HepG2 (cell line): Measurements from ENCODE around the gene SPPL2B. TPM values are rescaled to one million over a fixed set of nuclear protein-coding genes. Genes with fewer than 3 reads are reported as not detected.

ENCODE experiments used
- ATAC-seq: fragments of 200-7000 bp; cut with Tn5 transposase; 3 replicates; pipeline ENCODE4 v1.9.1; 2020; ENCODE audit warnings: mild to moderate bottlenecking, moderate library complexity
- BruUV-seq: library from RNA; stranded (reverse); fragments of 400-500 nt; replicated peaks from 2 replicates; lab custom pipeline; 2021; lab: Mats Ljungman, UMichigan
- CTCF ChIA-PET: fragments of 300-600 bp; formaldehyde crosslinking; extraction: SDS; loops from one replicate; lab custom pipeline; 2021; ENCODE audit warnings: low total read pairs, inconsistent platforms, low intra/inter-chr PET ratio; lab: Yijun Ruan, JAX
- POLR2A ChIA-PET: fragments of 350-600 bp; sonication (Branson Sonifier 250); formaldehyde crosslinking; loops from one replicate; lab custom pipeline; 2020; ENCODE audit warnings: antibody characterized with exemption, inconsistent platforms; lab: Yijun Ruan, JAX
- DNase-seq: peaks from one replicate; pipeline ENCODE4 v3.0.0-alpha.2; 2015; ENCODE audit warnings: low spot score
- FAIRE-seq: peaks from 3 replicates; lab custom pipeline; 2011; peaks lifted over from hg19 to GRCh38; lab: Jason Lieb, UNC
- H2AFZ ChIP-seq: one replicate; pipeline ENCODE4 v1.6.1; 2011; ENCODE audit warnings: low read length, inconsistent platforms
- H3K27ac ChIP-seq: fragments of 300-600 bp; 3 replicates; pipeline ENCODE4 v1.8.0; 2011; ENCODE audit warnings: mixed run types, mild to moderate bottlenecking, mixed read lengths, low read length, inconsistent platforms; ENCODE audit not compliant: insufficient read depth; ENCODE audit errors: extremely low read length
- H3K27me3 ChIP-seq, 2 experiments: fragments of 200-600 bp in 1 of 2; 2 replicates in 1 of 2; 3 replicates in 1 of 2; pipeline versions ENCODE4 v1.6.0 to v1.8.0; 2011; ENCODE audit warnings: low read length in 2 of 2, mild to moderate bottlenecking in 2 of 2, moderate library complexity in 2 of 2, inconsistent platforms in 1 of 2; ENCODE audit not compliant: insufficient read depth in 2 of 2, control insufficient read depth in 1 of 2
- H3K36me3 ChIP-seq, 2 experiments: fragments of 200-600 bp in 1 of 2; replicated peaks in 1 of 2; 2 replicates in 1 of 2; 3 replicates in 1 of 2; pipeline versions ENCODE4 v1.5.1 to v1.8.0; 2011; ENCODE audit warnings: low read length in 2 of 2, inconsistent platforms in 1 of 2; ENCODE audit not compliant: insufficient read depth in 2 of 2, control insufficient read depth in 1 of 2
- H3K4me1 ChIP-seq: 2 replicates; pipeline ENCODE4 v1.5.1; 2012; ENCODE audit warnings: low read length, inconsistent platforms; ENCODE audit not compliant: insufficient read depth
- H3K4me2 ChIP-seq: 2 replicates; pipeline ENCODE4 v1.6.0; 2011; ENCODE audit warnings: low read depth, low read length, inconsistent platforms
- H3K4me3 ChIP-seq, 3 experiments: fragments of 200-600 bp in 1 of 3; sonication (generic), shearing (Covaris generic) in 1 of 3; replicated peaks in 1 of 3; 2 replicates each; pipeline ENCODE4 v1.5.1; 2011 to 2016; ENCODE audit warnings: low read length in 3 of 3, inconsistent platforms in 2 of 3, low read depth in 2 of 3, mild to moderate bottlenecking in 2 of 3, control low read depth in 1 of 3, mixed read lengths in 1 of 3; ENCODE audit not compliant: insufficient read depth in 1 of 3
- H3K79me2 ChIP-seq: one replicate; pipeline ENCODE4 v1.6.1; 2011; ENCODE audit warnings: low read length, inconsistent platforms; ENCODE audit not compliant: insufficient read depth
- H3K9ac ChIP-seq: 2 replicates; pipeline ENCODE4 v1.6.0; 2011; ENCODE audit warnings: mild to moderate bottlenecking, low read depth, low read length, inconsistent platforms; ENCODE audit not compliant: insufficient read depth
- H3K9me3 ChIP-seq: 2 replicates; pipeline ENCODE4 v1.5.1; 2012; ENCODE audit warnings: mild to moderate bottlenecking, low read length
- H4K20me1 ChIP-seq: 2 replicates; pipeline ENCODE4 v1.6.0; 2011; ENCODE audit warnings: inconsistent platforms, mild to moderate bottlenecking, low read length, moderate library complexity; ENCODE audit not compliant: insufficient read depth
- CEBPB ChIP-seq: IDR thresholded peaks from 2 replicates; pipeline ENCODE4 v1.6.1; 2011; ENCODE audit warnings: low read depth, low read length, improper control_type of control experiment, borderline replicate concordance
- FOSL1 ChIP-seq: sonication (generic); formaldehyde crosslinking; IDR thresholded peaks from 2 replicates; pipeline ENCODE4 v1.9.0; 2021; ENCODE audit warnings: missing genetic modification reagents, borderline replicate concordance
- JDP2 ChIP-seq: sonication (generic); formaldehyde crosslinking; IDR thresholded peaks from 2 replicates; pipeline ENCODE4 v1.8.1; 2022; ENCODE audit warnings: missing genetic modification reagents, borderline replicate concordance
- MAFF ChIP-seq: IDR thresholded peaks from 2 replicates; pipeline ENCODE4 v1.6.1; 2011; ENCODE audit warnings: low read depth, low read length, improper control_type of control experiment
- NCOA2 ChIP-seq: sonication (generic); formaldehyde crosslinking; IDR thresholded peaks from 2 replicates; pipeline ENCODE4 v1.8.0; 2022; ENCODE audit warnings: inconsistent platforms
- SIX4 ChIP-seq: sonication (generic); formaldehyde crosslinking; IDR thresholded peaks from 2 replicates; pipeline ENCODE4 v1.4.0; 2020; ENCODE audit warnings: missing genetic modification reagents
- SOX13 ChIP-seq, 3 experiments: fragments of 450-650 bp in 1 of 3; sonication (generic) in 1 of 3; formaldehyde crosslinking in 1 of 3; IDR thresholded peaks in 2 of 3; conservative IDR thresholded peaks in 1 of 3; 2 replicates each; pipeline versions ENCODE4 v1.5.0 to v1.6.1; 2016 to 2020; ENCODE audit warnings: antibody characterized with exemption in 1 of 3, mild to moderate bottlenecking in 1 of 3, missing compliant biosample characterization in 1 of 3, missing genetic modification reagents in 1 of 3, moderate library complexity in 1 of 3
- SOX5 ChIP-seq: IDR thresholded peaks from 2 replicates; pipeline ENCODE4 v1.6.1; 2016; ENCODE audit warnings: borderline replicate concordance
- ZFX ChIP-seq: sonication (generic); formaldehyde crosslinking; IDR thresholded peaks from 2 replicates; pipeline ENCODE4 v1.4.0; 2020; ENCODE audit warnings: mild to moderate bottlenecking, low read depth, missing genetic modification reagents, moderate library complexity
- ZNF839 ChIP-seq: sonication (generic); formaldehyde crosslinking; IDR thresholded peaks from 2 replicates; pipeline ENCODE4 v1.4.0; 2020; ENCODE audit warnings: missing genetic modification reagents, mild to moderate bottlenecking, borderline replicate concordance
- WGBS: methylation state at CpG from one replicate; pipeline ENCODE4 v1.1.6; 2017; ENCODE audit warnings: low lambda C conversion rate; 5-methylcytosine and 5-hydroxymethylcytosine counted together
- in situ Hi-C: cut with HindIII; loops from 2 replicates; pipeline ENCODE4 v1.10.0; 2017; ENCODE audit warnings: low pct_unique_long_range_greater_than_20kb; ENCODE audit not compliant: extremely low pct_ligation_motif_present
- intact Hi-C: fragments of 100-400 bp; cut with micrococcal nuclease; formaldehyde crosslinking; loops from one replicate; pipeline ENCODE4 v1.10.0; 2022; ENCODE audit not compliant: unreplicated experiment
- polyA plus RNA-seq, 8 experiments: library from polyadenylated mRNA; depleted of rRNA in 3 of 8; stranded (reverse) in 7 of 8; unstranded in 1 of 8; fragments of >200 nt; fragmentation: Illumina TruSeq in 4 of 8; extraction: Trizol in 4 of 8; gene quantifications; 2 replicates each; pipeline versions ENCODE4 v1.2.1 to v1.2.3, GENCODE V29; 2011 to 2016; ENCODE audit warnings: low read depth in 4 of 8, missing spikeins in 1 of 8, mixed read lengths in 1 of 8; ENCODE audit not compliant: insufficient read depth in 1 of 8
- total RNA-seq, 5 experiments: library from RNA; depleted of rRNA; stranded (reverse); fragments of >200 nt; fragmentation: Illumina TruSeq; extraction: Trizol; gene quantifications; 2 replicates each; pipeline ENCODE4 v1.2.3, GENCODE V29; 2016; ENCODE audit warnings: low read depth in 1 of 5
- TF ChIP-seq, protein P1 (sequence below): sonication (generic); formaldehyde crosslinking; conservative IDR thresholded peaks from 2 replicates; pipeline ENCODE4 v1.4.0; 2020; ENCODE audit warnings: mild to moderate bottlenecking, missing genetic modification reagents, moderate library complexity
- TF ChIP-seq, protein P2 (sequence below): sonication (generic); formaldehyde crosslinking; IDR thresholded peaks from 2 replicates; pipeline ENCODE4 v1.5.1; 2020; ENCODE audit warnings: mild to moderate bottlenecking, missing genetic modification reagents, moderate library complexity

The SPPL2B gene
- total and polyA plus RNA-seq, 2 of the 13 experiments (the other 11 are each of a cell fraction or from before 2014, with no cell fraction given), result 14.9 to 15.2 TPM

DNA sequence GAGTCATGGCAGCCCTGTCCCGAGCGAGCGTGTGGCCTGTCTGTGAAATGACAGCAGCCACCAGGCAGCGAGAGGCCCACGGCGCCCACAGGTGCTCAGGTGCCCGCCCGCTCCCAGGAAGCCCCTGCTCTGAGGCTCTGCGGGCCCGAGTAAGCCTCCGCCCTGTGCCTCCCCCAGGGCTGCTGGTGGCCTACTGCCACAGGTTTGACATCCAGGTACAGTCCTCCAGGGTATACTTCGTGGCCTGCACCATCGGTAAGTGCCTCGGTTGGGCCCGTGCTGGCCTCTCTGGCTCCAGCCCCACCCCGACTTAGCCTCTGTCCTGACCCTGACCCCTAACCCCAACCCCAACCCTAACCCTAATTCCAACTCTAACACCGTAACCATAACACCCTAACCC is 16.6 kb downstream of the SPPL2B start (continued):
- TF ChIP-seq JDP2 (no peak), SIX4 (CRISPR knock-in tag) (no peak), NCOA2 (CRISPR knock-in tag) (no peak), MAFF (no peak), ZNF839 (no peak), ZFX (CRISPR knock-in tag) (no peak)
- TF ChIP-seq, protein P1, sequence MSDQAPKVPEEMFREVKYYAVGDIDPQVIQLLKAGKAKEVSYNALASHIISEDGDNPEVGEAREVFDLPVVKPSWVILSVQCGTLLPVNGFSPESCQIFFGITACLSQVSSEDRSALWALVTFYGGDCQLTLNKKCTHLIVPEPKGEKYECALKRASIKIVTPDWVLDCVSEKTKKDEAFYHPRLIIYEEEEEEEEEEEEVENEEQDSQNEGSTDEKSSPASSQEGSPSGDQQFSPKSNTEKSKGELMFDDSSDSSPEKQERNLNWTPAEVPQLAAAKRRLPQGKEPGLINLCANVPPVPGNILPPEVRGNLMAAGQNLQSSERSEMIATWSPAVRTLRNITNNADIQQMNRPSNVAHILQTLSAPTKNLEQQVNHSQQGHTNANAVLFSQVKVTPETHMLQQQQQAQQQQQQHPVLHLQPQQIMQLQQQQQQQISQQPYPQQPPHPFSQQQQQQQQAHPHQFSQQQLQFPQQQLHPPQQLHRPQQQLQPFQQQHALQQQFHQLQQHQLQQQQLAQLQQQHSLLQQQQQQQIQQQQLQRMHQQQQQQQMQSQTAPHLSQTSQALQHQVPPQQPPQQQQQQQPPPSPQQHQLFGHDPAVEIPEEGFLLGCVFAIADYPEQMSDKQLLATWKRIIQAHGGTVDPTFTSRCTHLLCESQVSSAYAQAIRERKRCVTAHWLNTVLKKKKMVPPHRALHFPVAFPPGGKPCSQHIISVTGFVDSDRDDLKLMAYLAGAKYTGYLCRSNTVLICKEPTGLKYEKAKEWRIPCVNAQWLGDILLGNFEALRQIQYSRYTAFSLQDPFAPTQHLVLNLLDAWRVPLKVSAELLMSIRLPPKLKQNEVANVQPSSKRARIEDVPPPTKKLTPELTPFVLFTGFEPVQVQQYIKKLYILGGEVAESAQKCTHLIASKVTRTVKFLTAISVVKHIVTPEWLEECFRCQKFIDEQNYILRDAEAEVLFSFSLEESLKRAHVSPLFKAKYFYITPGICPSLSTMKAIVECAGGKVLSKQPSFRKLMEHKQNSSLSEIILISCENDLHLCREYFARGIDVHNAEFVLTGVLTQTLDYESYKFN (CRISPR knock-in tag), result no peak

DNA sequence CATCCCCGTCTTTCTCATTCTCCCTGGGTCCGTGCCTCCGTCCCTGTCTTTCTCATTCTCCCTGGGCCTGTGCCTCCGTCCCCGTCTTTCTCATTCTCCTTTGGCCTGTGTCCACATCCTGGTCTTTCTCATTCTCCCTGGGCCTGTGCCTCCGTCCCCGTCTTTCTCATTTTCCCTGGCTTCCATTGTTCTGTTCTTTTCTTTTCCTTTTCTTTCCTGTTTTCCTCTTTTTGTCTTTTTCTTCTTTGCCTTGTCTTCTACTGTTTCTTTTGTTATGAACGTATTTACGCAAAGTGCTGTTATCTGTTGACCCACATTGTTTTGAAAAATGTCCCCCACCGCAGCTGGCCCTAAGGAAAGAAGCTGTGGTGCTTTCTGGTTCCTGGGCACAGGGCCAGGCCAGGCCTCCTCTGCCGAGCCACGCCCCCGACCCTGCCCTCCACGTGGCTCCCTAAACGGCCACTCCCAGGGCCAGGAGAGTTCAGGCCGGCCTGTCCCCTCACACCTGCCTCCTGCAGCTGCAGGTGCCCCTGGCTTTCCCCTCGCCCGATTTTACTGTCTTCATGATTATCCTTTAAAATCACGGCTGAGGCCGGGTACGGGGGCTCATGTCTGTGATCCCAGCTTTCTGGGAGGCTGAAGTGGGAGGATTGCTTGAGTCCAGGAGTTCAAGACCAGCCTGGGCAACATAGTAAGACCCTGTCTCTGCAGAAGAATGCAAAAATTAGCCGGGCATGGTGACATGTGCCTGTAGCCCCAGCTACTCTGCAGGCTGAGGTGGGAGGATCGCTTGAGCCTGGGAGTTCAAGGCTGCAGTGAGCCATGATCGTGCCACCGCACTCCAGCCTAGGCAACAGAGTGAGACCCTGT is 17.5 kb downstream of the SPPL2B start:
- peaks cover 9% of the 10 kb centered on the region for H3K4me1 ChIP-seq
- CTCF ChIA-PET, result no interaction called here
- no peak overlapping the region for H3K9ac ChIP-seq
- no peak overlapping the region for H3K4me2 ChIP-seq
- H3K36me3 ChIP-seq, result no peaks in the 10 kb centered on the region; a peak in 1 of 5 replicates
- no peak overlapping the region for H3K27ac ChIP-seq
- no peaks in the 10 kb centered on the region for H3K9me3 ChIP-seq
- no peaks in the 10 kb centered on the region for H3K27me3 ChIP-seq
- in situ Hi-C loops, result no loop called here
- H3K4me3 ChIP-seq, result no peak overlapping the region
- intact Hi-C loops, result no loop called here
- POLR2A ChIA-PET, result no interaction called here
- H3K79me2 ChIP-seq, result no peaks in the 10 kb centered on the region
- ATAC-seq, result peak; percentile 38; the same call in 2 of the 3 replicates
- DNase-seq, result no peak
- BruUV-seq, result no TSS peak
- no peaks in the 10 kb centered on the region for H4K20me1 ChIP-seq
- TF ChIP-seq SOX5, result 0 out of 2 replicates have a peak, but pooled peaks have one; percentile 40
- no peak for TF ChIP-seq SOX13 (IDR thresholded peaks at IDR 0.05)
- TF ChIP-seq SOX13 (CRISPR knock-in tag; conservative IDR thresholded peaks at IDR 0.05 in 1 of 2, IDR thresholded peaks at IDR 0.05 in 1 of 2), result peak in 1 of 2 experiments; percentile 51; a peak in 2 of 4 replicates
- TF ChIP-seq, protein P2, sequence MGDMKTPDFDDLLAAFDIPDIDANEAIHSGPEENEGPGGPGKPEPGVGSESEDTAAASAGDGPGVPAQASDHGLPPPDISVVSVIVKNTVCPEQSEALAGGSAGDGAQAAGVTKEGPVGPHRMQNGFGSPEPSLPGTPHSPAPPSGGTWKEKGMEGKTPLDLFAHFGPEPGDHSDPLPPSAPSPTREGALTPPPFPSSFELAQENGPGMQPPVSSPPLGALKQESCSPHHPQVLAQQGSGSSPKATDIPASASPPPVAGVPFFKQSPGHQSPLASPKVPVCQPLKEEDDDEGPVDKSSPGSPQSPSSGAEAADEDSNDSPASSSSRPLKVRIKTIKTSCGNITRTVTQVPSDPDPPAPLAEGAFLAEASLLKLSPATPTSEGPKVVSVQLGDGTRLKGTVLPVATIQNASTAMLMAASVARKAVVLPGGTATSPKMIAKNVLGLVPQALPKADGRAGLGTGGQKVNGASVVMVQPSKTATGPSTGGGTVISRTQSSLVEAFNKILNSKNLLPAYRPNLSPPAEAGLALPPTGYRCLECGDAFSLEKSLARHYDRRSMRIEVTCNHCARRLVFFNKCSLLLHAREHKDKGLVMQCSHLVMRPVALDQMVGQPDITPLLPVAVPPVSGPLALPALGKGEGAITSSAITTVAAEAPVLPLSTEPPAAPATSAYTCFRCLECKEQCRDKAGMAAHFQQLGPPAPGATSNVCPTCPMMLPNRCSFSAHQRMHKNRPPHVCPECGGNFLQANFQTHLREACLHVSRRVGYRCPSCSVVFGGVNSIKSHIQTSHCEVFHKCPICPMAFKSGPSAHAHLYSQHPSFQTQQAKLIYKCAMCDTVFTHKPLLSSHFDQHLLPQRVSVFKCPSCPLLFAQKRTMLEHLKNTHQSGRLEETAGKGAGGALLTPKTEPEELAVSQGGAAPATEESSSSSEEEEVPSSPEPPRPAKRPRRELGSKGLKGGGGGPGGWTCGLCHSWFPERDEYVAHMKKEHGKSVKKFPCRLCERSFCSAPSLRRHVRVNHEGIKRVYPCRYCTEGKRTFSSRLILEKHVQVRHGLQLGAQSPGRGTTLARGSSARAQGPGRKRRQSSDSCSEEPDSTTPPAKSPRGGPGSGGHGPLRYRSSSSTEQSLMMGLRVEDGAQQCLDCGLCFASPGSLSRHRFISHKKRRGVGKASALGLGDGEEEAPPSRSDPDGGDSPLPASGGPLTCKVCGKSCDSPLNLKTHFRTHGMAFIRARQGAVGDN (CRISPR knock-in tag), result peak; percentile 34; the same call in 1 of the 2 replicates
- TF ChIP-seq FOSL1 (CRISPR knock-in tag), result no peak
- no peak for TF ChIP-seq CEBPB
- TF ChIP-seq, all 625 proteins: peak for 3
- no peak overlapping the region for H2AFZ ChIP-seq
- FAIRE-seq, result no peak
- WGBS, result 75% methylated on average over 25 of the region's 25 CpGs
